SH-SY5Y (cell line): ENCODE results near the gene SPATA2.

Source experiments
- GATA2 ChIP-seq: IDR thresholded peaks from 2 replicates; pipeline ENCODE4 v1.6.1; 2011; ENCODE audit warnings: mild to moderate bottlenecking, low read depth, low read length
- GATA3 ChIP-seq: IDR thresholded peaks from 2 replicates; pipeline ENCODE4 v1.6.1; 2011; ENCODE audit warnings: low read depth, mild to moderate bottlenecking, low read length, moderate library complexity

GRCh38 chr20:49863666-49864065, 51.7 kb downstream of the SPATA2 start:
- no peak for TF ChIP-seq GATA2
- TF ChIP-seq GATA3 = no peak
